ENCODE measurements around the gene PFKP. TPM values are rescaled to one million over a fixed set of nuclear protein-coding genes. Genes with fewer than 3 reads are reported as not detected.

The PFKP gene
- total RNA-seq, 1 donor from 2014 or later, result 23.5 TPM

GRCh38 chr10:3096149-3096548 is 28.8 kb downstream of the PFKP start:
- Histone ChIP-seq H3K27me3 (ENCODE audit: low read depth) (no peaks in the 10 kb centered on the region), H3K27ac (no peak overlapping the region), H3K4me1 (peaks cover 28% of the 10 kb centered on the region), H3K4me3 (peak overlapping the region; percentile 7), H3K36me3 (no peaks in the 10 kb centered on the region), H3K9me3 (no peaks in the 10 kb centered on the region)
- TF ChIP-seq CTCF (IDR thresholded peaks at IDR 0.05), result no peak
- ATAC-seq (no peak), DNase-seq (no peak)
- intact Hi-C loops (cut with DNase I), result no loop called here

GRCh38 chr10:3097160-3097559 is 29.8 kb downstream of the PFKP start:
- no peak for ATAC-seq
- Histone ChIP-seq H3K9me3 (no peaks in the 10 kb centered on the region), H3K4me1 (peaks cover 22% of the 10 kb centered on the region), H3K27me3 (ENCODE audit: low read depth) (no peaks in the 10 kb centered on the region), H3K27ac (no peak overlapping the region), H3K36me3 (no peaks in the 10 kb centered on the region), H3K4me3 (no peak overlapping the region)
- no peak for TF ChIP-seq CTCF (IDR thresholded peaks at IDR 0.05)
- DNase-seq, result no peak
- intact Hi-C loops (cut with DNase I), result no loop called here

- peaks cover 19% of the 10 kb centered on the region for H3K4me1 ChIP-seq
- intact Hi-C loops (cut with DNase I), result no loop called here
- no peak overlapping the region for H3K27ac ChIP-seq
- DNase-seq (no peak), ATAC-seq (no peak)
- H3K4me3 ChIP-seq, result no peak overlapping the region
- H3K27me3 ChIP-seq (ENCODE audit: low read depth), result no peaks in the 10 kb centered on the region
- H3K36me3 ChIP-seq, result peaks cover 6% of the 10 kb centered on the region
- no peaks in the 10 kb centered on the region for H3K9me3 ChIP-seq
- TF ChIP-seq CTCF (IDR thresholded peaks at IDR 0.05), result no peak
Observed at GRCh38 chr10:3098689-3099088, 31.3 kb downstream of the PFKP start.

GRCh38 chr10:3099291-3100092 is 32.1 kb downstream of the PFKP start:
- Histone ChIP-seq H3K4me3 (no peak overlapping the region), H3K27me3 (ENCODE audit: low read depth) (no peaks in the 10 kb centered on the region), H3K4me1 (peaks cover 18% of the 10 kb centered on the region), H3K27ac (no peak overlapping the region), H3K36me3 (peaks cover 11% of the 10 kb centered on the region), H3K9me3 (no peaks in the 10 kb centered on the region)
- ATAC-seq, result peak; percentile 62 to 80
- TF ChIP-seq CTCF (IDR thresholded peaks at IDR 0.05), result no peak
- intact Hi-C loops (cut with DNase I), result no loop called here
- no peak for DNase-seq

- Histone ChIP-seq H3K4me3 (no peak overlapping the region), H3K27me3 (ENCODE audit: low read depth) (no peaks in the 10 kb centered on the region), H3K36me3 (peaks cover 11% of the 10 kb centered on the region), H3K9me3 (no peaks in the 10 kb centered on the region), H3K4me1 (peaks cover 11% of the 10 kb centered on the region), H3K27ac (no peak overlapping the region)
- TF ChIP-seq CTCF (IDR thresholded peaks at IDR 0.05), result no peak
- intact Hi-C loops (cut with DNase I), result no loop called here
- DNase-seq (no peak), ATAC-seq (no peak)
Observed at GRCh38 chr10:3100093-3100792, 32.9 kb downstream of the PFKP start.

Measured in lower lobe of right lung (tissue), 2 donors.